Measurements from ENCODE around the gene B3GALT2.
"Not testable (repeated sequence)": the region's sequence is repeated elsewhere in the genome, so short reads cannot be mapped to it uniquely, and the experiment has no call there.

B3GALT2 gene, protein sequence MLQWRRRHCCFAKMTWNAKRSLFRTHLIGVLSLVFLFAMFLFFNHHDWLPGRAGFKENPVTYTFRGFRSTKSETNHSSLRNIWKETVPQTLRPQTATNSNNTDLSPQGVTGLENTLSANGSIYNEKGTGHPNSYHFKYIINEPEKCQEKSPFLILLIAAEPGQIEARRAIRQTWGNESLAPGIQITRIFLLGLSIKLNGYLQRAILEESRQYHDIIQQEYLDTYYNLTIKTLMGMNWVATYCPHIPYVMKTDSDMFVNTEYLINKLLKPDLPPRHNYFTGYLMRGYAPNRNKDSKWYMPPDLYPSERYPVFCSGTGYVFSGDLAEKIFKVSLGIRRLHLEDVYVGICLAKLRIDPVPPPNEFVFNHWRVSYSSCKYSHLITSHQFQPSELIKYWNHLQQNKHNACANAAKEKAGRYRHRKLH

DNA sequence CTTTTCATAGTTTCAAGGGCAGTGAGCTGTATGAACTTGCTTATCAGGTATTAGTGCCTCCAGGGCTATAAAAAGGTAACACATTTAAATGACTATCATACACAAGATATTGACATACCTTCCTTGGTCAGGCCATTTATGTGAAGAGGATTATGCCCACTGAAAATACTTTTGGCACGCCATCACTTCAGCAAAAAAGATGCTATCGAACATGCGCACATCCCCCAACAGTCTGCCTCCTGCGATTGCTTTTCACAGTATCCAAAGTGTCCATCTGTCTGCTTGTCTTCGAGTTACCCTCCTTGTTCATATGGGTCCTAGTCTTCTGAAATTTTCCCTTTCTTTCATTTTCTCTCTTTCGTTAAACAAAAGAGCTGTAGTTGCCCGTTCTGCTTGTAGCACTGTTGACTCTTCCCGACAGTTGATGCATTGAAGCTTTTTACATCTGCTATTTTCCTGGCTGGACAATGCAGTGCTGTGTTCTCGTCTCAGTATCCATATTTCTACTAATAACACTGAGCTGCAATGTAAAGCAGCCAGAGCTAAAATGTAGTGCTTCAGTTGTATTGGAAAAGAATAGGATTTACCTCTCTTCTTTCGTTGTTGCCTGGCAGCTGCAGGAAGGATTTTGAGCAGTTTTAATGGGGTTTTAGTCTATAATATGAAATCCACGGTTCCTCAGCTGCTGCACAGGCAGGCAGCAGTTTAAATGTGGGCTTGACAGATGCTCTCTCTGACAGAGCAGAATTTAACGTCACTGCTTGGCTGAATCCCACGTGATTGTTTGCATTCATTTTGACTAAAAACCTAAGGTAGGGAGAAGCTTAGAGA, at the start of gene B3GALT2:
Gene B3GALT2 (minus strand): TSS at position 713 of the 831 bp plus-strand sequence. CDS start 5,051 bp downstream, outside the sequence.
- no peak for DNase-seq

DNA sequence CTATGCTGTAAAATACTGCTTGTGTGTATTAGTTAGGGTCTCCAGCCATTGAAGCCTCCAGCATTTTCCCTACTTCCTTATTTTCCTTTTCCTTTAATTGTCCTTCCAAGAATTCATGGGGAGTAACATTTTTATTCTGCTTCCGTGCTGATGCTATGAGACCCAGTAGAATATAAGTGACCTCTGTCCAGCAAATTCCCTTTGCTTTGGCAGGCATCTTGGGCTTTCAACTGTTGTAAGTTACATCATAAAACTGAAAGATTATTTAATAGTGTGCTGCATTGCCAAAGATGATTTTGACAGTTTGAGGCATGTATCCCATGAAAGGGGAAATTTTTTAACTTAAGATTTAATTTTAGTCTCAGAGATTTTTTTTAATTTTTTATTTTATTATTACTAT, 48.1 kb upstream of the B3GALT2 start:
- no peak for DNase-seq

DNA sequence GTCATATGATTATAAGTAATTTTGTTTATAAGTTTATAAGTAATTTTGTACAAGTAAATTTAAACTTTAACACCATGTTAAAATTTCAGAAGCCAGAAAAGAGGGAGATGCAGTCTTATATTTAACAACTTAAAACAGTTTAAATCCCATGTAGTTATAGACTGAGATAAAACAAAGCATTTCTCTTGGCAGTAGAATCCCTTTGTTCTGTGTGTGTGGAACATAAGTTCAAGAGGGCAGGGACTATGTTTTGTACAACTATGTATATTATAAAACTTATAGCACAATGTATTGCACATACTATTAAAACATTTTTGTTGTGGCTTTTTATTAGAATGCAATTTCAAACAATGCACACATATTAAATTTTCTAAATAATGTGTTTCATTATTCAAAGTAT, 44.7 kb upstream of the B3GALT2 start:
- not testable (repeated sequence) for DNase-seq

DNA sequence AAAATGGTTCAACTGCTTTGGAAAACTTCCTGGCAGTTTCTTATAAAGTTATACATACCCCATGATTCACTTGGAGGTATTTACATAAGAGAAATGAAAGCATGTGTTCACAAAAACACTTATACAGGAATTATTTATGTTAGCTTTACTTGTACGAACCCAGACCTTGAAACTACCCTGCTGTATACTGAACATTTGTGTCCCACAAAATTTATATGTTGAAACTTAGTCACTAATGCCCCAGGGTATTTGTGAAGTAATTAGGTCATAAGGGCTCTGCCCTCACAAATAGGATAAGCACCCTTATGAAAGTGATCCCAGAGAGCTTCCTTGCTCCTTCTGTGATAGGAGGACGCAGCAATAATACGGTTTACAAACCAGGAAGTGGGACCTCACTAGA, 42.7 kb upstream of the B3GALT2 start:
- no peak for DNase-seq

DNA sequence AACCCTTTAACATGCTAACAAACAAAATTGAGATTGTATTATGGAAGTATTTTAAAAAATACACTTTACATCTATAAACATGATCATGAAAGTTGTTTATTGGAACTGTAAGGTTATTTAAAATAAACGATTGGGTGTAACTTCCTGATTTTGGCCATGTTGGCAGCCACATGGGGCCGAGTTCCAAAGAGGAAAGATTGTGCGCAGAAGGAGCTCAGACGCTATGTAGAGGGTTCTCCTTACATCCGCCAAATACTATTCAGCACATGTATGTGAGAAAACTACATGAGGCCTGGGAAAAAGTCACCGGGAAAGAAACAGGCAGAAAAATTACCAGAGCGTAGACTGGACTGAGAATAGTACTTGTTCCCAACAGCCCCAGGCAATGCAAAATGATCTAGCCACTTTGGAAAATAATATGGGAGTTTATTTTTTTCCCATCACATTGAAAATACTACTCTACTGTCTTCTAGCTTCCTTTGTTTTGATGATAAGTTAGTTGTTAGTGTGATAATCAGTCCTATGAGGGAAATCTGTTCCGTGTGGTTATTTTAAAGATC, 35.7 kb upstream of the B3GALT2 start:
- DNase-seq = no peak

DNA sequence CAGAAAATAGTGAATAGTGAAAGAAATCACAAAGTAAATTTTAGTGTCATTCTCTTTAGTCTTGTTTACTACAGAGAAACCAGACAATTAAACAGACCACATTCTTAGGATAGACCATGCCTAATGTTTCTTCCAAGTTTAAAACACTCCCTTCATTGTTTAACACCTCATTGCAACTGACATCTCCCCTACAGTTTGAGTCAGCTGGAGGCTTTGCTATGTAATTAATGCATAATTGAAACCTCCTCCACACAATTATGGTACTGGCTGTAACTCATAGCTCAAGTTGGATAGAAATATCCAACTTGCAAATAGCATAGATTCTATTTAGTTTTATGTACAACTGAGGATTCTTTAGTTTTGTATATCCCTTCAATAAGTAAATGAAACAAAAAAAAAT, 35.2 kb upstream of the B3GALT2 start:
- no peak for DNase-seq

DNA sequence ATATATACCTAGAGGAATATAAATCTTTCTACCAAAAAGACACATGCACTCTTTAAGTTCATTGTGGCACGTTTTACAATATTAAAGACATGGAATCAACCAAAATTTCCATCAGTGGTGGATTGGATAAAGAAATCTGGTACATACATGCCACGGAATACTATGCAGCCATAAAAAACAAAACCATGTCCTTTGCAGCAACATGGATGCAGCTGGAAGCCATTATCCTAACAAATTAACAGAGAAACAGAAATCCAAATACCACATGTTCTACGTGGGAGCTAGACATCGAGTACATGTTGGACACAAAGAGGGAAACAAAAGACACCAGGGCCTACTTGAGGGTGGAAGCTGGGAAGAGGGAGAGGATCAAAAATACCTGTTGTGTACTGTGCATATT, 33.0 kb upstream of the B3GALT2 start:
- no peak for DNase-seq

DNA sequence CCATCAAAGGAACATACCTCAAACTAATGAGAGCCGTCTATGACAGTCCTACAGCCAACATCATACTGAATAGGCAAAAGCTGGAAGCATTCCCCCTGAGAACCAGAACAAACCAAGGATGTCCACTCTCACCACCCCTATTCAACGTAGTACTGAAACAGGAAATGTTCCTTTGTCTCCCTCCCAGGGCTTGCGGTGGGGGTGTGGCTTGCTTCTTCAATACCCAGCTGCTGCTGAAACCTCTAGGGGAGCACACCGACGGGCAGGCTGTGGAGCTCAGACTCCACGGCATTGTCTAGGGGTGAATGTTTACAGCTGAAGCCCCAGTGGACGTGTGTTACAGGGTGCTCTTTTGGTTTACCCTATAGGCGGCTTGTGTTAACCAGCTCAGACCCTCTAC, 30.5 kb upstream of the B3GALT2 start:
- no peak for DNase-seq

DNA sequence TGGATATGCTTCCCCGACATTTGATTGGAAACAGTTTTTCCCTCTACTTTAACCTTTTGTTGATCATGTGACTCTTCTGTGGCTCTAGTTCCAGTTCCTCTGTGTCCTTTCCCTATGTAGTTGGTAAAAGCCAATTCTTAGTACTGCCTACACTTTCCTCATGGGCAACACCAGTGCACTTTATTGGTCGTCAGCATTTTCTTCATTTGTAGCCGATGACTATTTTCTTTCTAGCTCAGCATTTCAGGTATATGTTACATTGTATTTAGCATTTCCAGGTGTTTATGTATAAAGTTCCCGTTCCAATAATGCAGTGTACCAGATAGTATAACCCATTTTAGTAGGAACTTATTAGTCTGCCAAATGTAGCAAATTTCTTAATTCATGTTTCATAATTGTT, 27.6 kb upstream of the B3GALT2 start:
- DNase-seq = no peak

DNA sequence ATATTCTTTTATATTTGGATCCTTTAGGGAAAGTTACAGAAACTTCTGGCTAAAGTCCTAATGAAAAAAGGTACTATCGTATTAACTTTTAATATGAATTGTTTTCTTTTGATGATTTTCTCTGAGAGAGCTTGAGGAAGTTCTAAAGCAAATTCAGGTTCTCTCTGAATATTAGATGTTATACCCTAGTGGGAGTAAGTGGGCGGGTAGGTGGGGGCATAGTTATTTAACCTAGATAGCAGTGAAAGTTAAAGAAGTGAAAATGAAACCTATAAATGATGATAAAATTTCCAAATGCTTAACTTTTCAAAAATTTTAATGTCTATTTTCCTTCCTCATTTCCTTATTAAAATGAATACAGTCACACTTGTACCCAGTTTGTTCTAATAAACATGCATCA, 26.2 kb upstream of the B3GALT2 start:
- DNase-seq = no peak

DNA sequence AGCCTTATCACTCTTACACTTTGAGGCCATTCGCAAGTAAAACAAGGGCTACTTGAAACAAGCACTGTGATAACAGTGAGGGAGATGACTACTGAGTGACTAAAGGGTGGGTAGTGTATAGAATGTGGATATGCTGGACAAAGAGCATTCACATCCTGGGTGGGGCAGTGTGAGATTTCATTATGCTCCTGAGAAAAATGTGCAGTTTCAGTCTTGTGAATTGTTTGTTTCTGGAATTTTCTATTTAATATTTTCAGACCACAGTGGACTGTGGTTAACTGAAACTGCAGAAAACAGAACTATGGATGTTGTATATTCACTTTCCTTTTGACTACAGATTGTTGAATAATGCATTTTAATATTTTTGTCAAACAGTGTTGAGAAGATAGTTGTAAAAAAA, 25.1 kb upstream of the B3GALT2 start:
- DNase-seq = no peak

DNA sequence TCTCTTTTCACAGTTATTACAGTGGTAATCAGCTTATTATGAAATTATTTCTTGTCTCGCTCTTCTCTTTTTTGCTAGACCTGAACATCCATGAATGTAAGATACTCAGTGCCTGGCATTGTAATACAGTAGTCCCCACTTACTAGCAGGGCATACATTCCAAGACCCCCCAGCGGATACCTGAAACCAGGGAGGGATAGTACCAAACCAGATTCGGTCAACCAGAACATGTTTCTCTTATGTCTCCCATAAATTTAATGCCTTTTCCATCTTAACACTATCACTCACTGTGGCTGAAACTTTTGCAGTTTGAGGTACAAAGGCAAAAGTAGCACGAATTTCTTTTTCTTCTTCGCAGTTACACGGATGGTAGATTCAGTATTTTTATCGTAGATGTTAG, 24.6 kb upstream of the B3GALT2 start:
- DNase-seq = no peak

DNA sequence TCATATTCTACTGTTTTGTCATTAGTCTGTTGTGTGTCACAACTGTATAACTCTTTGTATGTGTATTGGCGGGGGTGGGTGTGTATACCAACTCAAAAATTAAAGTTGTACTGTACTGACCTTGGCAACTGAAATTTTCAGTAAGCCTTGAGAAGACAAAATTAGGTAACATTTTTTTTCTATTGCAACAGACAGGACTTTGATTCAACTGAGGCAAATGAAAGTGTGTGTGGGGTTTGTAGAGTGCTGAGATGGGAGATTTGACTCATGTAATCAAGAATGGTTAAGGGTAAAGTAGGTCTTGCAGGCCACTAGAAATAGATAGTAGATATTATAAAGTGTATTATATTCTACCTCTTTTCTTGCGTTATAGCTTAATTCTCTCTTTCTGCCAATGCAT, 14.6 kb upstream of the B3GALT2 start:
- DNase-seq = no peak

DNA sequence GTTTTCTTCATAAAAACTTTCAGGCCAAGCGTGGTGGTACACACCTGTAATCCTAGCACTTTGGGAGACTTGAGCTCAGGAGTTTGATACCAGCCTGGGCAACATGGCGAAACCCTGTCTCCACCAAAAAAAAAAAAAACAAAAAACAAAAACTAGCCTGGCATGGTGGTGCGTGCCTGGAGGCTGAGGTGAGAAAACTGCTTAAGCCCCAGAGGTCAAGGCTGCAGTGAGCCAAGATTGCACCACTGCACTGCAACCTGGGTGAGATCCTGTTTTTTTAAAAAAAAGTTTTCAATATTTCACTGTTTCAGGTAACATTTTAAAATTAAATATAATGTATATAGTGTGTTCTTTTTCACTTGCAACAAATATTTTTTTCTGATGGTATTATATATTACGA, 13.5 kb upstream of the B3GALT2 start:
- no peak for DNase-seq

DNA sequence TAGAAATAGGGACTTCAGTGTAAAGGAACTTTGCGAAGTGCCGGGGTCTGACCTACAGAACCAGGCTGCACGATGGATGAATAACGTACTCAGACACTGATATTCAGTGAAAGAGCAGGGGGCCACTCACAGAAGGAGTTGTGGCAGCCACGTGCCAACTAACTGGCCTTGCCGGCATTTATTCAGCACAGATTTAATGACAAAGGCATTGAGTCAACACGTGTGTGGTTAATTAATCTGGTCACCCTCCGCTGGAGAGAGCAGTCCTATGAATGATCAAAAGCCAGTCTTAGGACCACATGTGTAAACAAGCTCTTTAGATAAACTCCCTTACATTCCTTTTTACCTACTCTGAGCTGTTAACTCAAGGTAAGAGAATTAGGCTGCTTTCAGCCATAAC, 6.2 kb upstream of the B3GALT2 start:
- no peak for DNase-seq

DNA sequence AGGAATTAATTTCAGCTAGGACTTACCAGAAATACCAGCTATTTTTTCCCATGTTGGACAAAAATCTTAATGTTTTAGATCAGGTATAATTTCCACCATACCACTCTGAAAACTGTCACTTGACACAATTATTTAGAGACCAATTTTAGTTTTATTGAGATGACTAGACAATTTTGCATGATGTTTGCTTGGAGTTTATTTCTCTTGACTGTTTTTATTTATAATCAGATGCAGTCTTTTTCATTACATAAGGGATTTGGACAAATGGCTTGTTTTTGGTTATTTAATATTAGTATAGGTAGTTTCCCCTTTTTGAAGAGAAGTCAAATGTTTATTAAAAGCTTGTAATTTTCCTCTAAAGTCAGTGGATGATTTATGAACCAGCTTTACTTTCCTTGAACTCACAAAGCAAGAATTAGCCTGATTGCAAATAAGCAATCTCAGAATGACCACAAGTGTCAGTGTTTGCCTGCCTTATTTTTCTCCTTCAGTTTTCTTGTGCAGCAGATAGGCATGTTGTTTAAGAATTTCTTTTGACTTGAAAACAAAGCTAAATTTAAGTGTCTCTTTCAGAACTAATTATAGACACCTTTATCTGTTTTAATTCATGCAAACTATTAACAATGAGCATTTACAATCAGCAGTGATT, 3.8 kb upstream of the B3GALT2 start:
- DNase-seq = no peak

DNA sequence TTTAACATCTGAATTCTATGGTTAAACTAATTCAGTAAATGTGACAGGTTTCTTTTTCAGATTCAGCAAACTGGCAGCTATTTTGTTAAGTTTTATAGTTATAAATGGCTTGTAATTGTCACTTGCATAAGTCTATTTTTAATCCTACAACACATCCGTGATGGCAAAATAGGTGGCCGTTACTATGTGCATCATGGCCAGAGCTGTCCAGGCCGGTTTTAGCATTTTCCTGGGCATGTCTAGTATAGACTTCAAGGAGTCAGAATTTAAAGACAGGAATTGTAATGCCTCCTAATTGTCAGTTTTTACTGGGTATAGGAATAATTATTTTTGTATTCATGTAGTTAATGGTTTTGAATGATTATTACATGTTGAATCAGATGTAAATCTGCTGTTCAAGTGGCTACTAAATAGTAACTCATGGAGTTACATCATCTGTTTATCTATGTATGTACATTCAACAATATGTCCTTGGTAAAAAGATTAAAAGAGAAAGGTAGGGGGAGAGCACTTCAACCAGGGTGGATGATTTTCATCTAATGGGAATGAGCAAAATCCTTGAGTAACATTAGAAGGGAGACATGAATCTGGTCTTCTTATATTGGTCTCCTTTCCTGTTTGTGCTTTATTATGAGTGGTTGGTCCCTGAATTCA, 3.2 kb upstream of the B3GALT2 start:
- no peak for DNase-seq

DNA sequence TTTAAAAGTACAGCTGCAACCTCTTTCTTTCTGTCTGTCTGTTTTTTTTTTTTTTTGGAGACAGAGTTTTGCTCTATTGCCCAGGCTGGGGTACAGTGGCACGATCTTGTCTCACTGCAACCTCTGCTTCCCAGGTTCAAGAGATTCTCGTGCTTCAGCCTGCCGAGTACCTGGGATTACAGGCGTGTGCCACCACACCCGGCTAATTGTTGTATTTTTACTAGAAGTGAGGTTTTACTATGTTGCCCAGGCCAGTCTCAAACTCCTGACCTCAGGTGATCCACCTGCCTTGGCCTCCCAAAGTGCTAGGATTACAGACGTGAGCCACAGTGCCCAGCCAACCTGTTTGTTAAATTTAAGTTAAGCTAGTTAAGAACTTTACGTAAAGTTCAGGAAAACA, 2.5 kb upstream of the B3GALT2 start:
- DNase-seq = not testable (repeated sequence)

DNA sequence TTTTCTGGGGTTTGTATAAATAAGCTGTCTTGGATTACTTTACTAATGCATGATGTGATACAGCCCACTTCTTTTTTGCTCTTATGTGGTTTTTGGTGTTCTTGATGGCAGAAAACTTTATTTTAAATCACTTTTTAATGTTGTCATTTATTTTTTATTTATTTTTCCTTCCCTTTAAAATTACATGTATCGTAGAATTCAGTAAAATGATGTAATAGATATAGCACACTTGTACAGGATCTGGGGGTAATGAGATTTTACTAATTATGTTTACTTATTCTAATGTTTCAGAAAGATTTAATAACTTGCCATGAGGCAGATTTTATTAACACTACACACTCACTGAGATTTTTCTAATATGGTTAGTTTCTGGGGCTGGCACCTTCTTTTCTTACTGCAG, 701 bp upstream of the B3GALT2 start:
- no peak for DNase-seq

DNA sequence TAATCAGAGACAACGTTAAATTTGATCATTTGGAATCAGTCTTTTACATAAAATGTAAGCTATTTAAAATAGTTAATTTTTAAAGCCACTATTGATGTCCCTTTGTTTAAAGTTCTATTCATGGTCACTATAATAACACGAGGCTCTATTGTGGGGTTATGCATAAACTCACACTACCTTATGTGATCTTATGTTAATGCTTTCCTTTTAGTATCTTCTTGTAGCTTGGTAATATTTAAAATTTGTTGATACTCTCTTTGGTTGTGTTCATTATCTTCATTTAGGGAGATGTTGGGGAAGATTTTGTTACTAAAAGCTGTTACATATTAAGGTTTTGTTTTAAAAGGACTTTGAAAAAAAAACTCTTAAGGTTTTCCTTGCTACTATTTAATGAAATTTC, 1.2 kb downstream of the B3GALT2 start:
- DNase-seq = no peak

DNA sequence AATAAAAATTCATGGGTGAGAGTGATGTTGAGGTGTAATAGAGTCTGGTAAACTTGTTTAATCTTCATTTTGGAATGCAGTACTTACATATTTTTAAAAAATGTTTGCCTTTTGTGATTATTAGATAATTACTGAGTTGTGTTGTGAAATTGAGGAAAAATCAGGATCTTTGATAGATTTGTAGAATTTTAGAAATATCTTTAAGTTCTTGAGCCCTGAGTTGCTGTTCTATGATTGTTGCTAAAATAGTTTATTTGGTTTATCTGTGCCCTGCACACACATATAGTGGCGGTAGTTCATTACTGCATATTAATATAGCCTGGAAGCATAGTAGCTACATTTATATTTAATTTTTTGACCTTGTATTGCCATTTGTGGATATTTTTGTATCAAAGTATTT, 1.6 kb downstream of the B3GALT2 start:
- DNase-seq = no peak

DNA sequence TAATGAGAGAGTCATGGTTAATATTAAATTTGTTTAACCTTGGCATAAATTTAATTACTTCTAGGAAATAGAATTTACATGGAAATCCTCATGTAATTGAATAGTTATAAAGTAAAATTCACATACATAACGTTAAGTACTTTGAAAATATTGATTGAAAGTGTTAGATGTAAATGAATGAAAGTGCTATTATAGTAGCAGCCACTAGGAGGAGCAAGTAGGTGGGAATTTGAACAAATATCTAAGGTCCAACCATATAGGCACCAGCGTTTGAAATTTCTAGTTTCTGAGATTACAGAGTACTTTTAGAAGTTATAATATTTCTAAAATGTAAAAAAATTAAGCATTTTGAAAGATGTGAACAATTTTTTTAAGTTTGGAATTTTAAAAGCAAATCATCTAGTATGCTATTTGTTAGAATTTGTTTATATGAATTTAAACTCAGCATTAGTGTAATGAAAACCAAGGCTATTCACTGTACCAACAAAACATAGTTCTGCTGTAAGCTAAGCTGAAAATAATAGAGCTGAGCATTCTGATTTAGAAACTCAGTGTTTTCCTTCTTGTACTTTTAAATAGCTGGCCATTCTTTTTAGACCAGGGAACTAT, 3.3 kb downstream of the B3GALT2 start:
- DNase-seq = peak; percentile 35

All from stimulated activated CD4-positive, alpha-beta T cell treated with anti-CD3 and anti-CD28 coated beads, Interleukin-4, amount 100 ng/mL, for 24 hours (primary cell).